Smooth muscle cell (in vitro differentiated cells): ENCODE measurements around the gene TTC7B. TPM values are rescaled to one million over a fixed set of nuclear protein-coding genes. Genes with fewer than 3 reads are reported as not detected.

Experiments
- DNase-seq: peaks from one replicate; lab custom pipeline; 2025; ENCODE audit not compliant: unreplicated experiment; lab: John Stamatoyannopoulos, UW
- H2AFZ ChIP-seq: fragments of 200-600 bp; sonication (generic); 2 replicates; pipeline ENCODE4 v1.6.0; 2016; ENCODE audit warnings: antibody characterized with exemption, low read depth, mild to moderate bottlenecking
- H3F3A ChIP-seq: fragments of 200-600 bp; sonication (generic); 2 replicates; pipeline ENCODE4 v1.6.0; 2017; ENCODE audit warnings: antibody characterized with exemption, low read depth
- H3K27ac ChIP-seq: fragments of 200-600 bp; sonication (generic); 2 replicates; pipeline ENCODE4 v1.5.1; 2016; ENCODE audit warnings: low read depth, mild to moderate bottlenecking
- H3K27me3 ChIP-seq: fragments of 200-600 bp; sonication (generic); 2 replicates; pipeline ENCODE4 v1.6.1; 2016; ENCODE audit warnings: low read depth, mild to moderate bottlenecking
- H3K36me3 ChIP-seq: fragments of 200-600 bp; sonication (generic); 2 replicates; pipeline ENCODE4 v1.5.1; 2016; ENCODE audit warnings: low read depth
- H3K4me1 ChIP-seq: fragments of 200-600 bp; sonication (generic); 2 replicates; pipeline ENCODE4 v1.5.1; 2016; ENCODE audit warnings: low read depth
- H3K4me2 ChIP-seq: fragments of 200-600 bp; sonication (generic); 2 replicates; pipeline ENCODE4 v1.6.0; 2016; ENCODE audit warnings: mild to moderate bottlenecking
- H3K4me3 ChIP-seq: fragments of 200-600 bp; sonication (generic); 2 replicates; pipeline ENCODE4 v1.5.1; 2016; ENCODE audit warnings: mild to moderate bottlenecking
- H3K79me2 ChIP-seq: fragments of 200-600 bp; sonication (generic); 2 replicates; pipeline ENCODE4 v1.6.0; 2016; ENCODE audit warnings: low read depth, mild to moderate bottlenecking
- H3K9ac ChIP-seq: fragments of 200-600 bp; sonication (generic); 2 replicates; pipeline ENCODE4 v1.6.0; 2016; ENCODE audit warnings: low read depth
- H3K9me3 ChIP-seq: fragments of 200-600 bp; sonication (generic); replicated peaks from 2 replicates; pipeline ENCODE4 v1.5.1; 2016; ENCODE audit warnings: low read depth
- H4K20me1 ChIP-seq: fragments of 200-600 bp; sonication (generic); 2 replicates; pipeline ENCODE4 v1.6.0; 2016; ENCODE audit warnings: low read depth
- WGBS: methylation state at CpG from one replicate; pipeline ENCODE4 v1.1.7; 2016; ENCODE audit warnings: low lambda C conversion rate; 5-methylcytosine and 5-hydroxymethylcytosine counted together
- polyA plus RNA-seq: library from polyadenylated mRNA; unstranded; fragments of >200 nt; fragmentation: Nextera tagmentation; extraction: Ambion mirVana; gene quantifications from 2 replicates; pipeline ENCODE4 v1.2.1, GENCODE V29; 2016
- total RNA-seq: library from RNA; depleted of rRNA; stranded (reverse); fragments of >200 nt; gene quantifications from 2 replicates; pipeline ENCODE4 v1.2.3, GENCODE V29; 2014
- TF ChIP-seq, protein P1 (sequence below): fragments of 200-600 bp; sonication (generic); IDR thresholded peaks from 2 replicates; pipeline ENCODE4 v1.5.1; 2017; ENCODE audit warnings: borderline replicate concordance, mild to moderate bottlenecking, antibody characterized with exemption; ENCODE audit not compliant: insufficient read depth, poor library complexity, severe bottlenecking

The TTC7B gene
- total and polyA plus RNA-seq, 2 experiments from 2014 or later: 22.1 to 54.1 TPM

DNA sequence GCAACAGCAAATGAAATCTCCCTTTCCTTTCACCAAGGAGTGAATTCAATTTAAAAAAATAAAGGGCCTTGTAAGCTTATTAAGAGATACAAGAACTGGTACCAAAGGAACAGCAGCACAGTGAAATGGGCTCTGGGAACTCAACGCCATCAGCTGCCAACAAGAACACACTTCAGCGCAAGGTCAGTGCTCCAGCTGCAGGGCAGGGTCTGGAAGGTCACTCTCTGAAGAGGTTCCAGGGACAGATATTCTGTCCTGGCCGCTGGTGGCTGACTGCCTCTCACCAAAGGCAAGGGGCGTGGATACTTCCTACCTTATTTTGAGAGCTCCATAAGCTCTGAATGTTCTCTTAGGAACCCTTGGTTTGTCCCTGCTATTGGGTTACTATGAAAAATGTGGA lies 232.8 kb downstream of the TTC7B start:
- Histone ChIP-seq H3K9me3 (no peaks in the 10 kb centered on the region), H3F3A (no peaks in the 10 kb centered on the region), H3K4me2 (no peak overlapping the region), H3K27ac (no peak overlapping the region), H3K9ac (no peak overlapping the region), H3K27me3 (no peaks in the 10 kb centered on the region), H3K4me3 (no peak overlapping the region), H3K4me1 (no peaks in the 10 kb centered on the region), H2AFZ (no peak overlapping the region), H3K36me3 (no peaks in the 10 kb centered on the region), H4K20me1 (no peaks in the 10 kb centered on the region), H3K79me2 (no peaks in the 10 kb centered on the region)
- TF ChIP-seq, protein P1, sequence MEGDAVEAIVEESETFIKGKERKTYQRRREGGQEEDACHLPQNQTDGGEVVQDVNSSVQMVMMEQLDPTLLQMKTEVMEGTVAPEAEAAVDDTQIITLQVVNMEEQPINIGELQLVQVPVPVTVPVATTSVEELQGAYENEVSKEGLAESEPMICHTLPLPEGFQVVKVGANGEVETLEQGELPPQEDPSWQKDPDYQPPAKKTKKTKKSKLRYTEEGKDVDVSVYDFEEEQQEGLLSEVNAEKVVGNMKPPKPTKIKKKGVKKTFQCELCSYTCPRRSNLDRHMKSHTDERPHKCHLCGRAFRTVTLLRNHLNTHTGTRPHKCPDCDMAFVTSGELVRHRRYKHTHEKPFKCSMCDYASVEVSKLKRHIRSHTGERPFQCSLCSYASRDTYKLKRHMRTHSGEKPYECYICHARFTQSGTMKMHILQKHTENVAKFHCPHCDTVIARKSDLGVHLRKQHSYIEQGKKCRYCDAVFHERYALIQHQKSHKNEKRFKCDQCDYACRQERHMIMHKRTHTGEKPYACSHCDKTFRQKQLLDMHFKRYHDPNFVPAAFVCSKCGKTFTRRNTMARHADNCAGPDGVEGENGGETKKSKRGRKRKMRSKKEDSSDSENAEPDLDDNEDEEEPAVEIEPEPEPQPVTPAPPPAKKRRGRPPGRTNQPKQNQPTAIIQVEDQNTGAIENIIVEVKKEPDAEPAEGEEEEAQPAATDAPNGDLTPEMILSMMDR: no peak
- DNase-seq: no peak
- WGBS: 97% methylated on average over 4 of the region's 4 CpGs

DNA sequence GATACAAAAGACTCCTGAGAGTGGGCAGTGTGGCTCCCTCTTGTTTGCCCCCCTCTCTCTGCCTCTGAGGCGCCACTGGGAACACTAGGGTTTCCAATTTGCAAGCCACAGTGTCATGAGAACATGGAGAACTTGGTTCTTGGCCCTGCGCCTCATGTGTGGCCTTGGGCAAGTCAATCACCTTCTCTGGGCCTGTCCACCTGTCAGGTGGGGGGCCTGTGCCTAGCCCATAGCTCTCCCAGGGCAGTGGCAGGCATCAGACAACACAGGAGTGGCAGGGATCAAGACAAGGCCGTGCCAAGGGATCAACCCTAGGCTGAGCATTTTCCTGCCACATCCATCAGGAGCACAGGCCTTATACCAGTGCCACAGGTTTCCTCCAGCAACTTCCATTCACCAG lies 234.1 kb downstream of the TTC7B start:
- Histone ChIP-seq H3K27me3 (no peaks in the 10 kb centered on the region), H3F3A (peaks cover 2% of the 10 kb centered on the region), H3K36me3 (no peaks in the 10 kb centered on the region), H3K4me1 (no peaks in the 10 kb centered on the region), H3K4me2 (no peak overlapping the region), H3K9ac (no peak overlapping the region), H3K9me3 (no peaks in the 10 kb centered on the region), H3K27ac (no peak overlapping the region), H3K4me3 (no peak overlapping the region), H2AFZ (no peak overlapping the region), H4K20me1 (peaks cover under 1% of the 10 kb centered on the region), H3K79me2 (no peaks in the 10 kb centered on the region)
- 94% methylated on average over 3 of the region's 3 CpGs for WGBS
- TF ChIP-seq, protein P1: no peak
- no peak for DNase-seq

DNA sequence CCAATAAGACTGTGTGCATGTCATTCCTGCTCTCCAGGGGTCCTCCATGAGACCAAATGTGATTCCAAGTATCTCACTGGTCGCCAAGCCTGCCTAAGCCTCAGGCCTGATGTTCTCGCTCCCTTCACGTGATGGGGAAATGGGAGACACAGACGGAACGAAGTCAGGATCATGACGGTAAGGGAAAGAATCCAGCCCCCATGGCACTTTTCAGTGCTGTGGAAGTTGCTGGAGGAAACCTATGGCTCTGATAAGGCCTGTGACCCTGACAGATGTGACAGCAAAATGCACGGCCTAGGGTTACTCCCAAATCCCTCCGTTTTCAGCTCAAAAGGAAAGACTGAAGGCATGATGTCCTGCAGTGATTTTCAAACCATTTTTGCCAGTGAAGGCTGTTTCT lies 234.5 kb downstream of the TTC7B start:
- Histone ChIP-seq H3K9ac (no peak overlapping the region), H3K4me2 (no peak overlapping the region), H4K20me1 (peaks cover 3% of the 10 kb centered on the region), H3K4me1 (no peaks in the 10 kb centered on the region), H3F3A (peaks cover 7% of the 10 kb centered on the region), H3K4me3 (no peak overlapping the region), H3K27me3 (no peaks in the 10 kb centered on the region), H2AFZ (no peak overlapping the region), H3K36me3 (no peaks in the 10 kb centered on the region), H3K9me3 (no peaks in the 10 kb centered on the region), H3K79me2 (no peaks in the 10 kb centered on the region), H3K27ac (no peak overlapping the region)
- 82% methylated on average over 8 of the region's 8 CpGs for WGBS
- DNase-seq: no peak
- TF ChIP-seq, protein P1: no peak
